ENCODE measurements around the gene WDR19.
"Not testable (repeated sequence)": the region's sequence is repeated elsewhere in the genome, so short reads cannot be mapped to it uniquely, and the experiment has no call there.

Gene WDR19

GRCh38 chr4:39233783-39234182 lies 51.5 kb downstream of the WDR19 start:
- DNase-seq: no peak

- no peak for DNase-seq
Observed at GRCh38 chr4:39235021-39235420, 52.7 kb downstream of the WDR19 start.

- no peak for DNase-seq
Observed at GRCh38 chr4:39235696-39236095, 53.4 kb downstream of the WDR19 start.

- no peak for DNase-seq
Observed at GRCh38 chr4:39237179-39237578, 54.9 kb downstream of the WDR19 start.

GRCh38 chr4:39243462-39243861 lies 61.1 kb downstream of the WDR19 start:
- no peak for DNase-seq

- no peak for DNase-seq
Observed at GRCh38 chr4:39255266-39255665, 72.9 kb downstream of the WDR19 start.

GRCh38 chr4:39255871-39256270 lies 73.5 kb downstream of the WDR19 start:
- DNase-seq: no peak

GRCh38 chr4:39256436-39256835 lies 74.1 kb downstream of the WDR19 start:
- no peak for DNase-seq

GRCh38 chr4:39259571-39260330 lies 77.4 kb downstream of the WDR19 start:
- DNase-seq: no peak

- DNase-seq: no peak
Observed at GRCh38 chr4:39263895-39264294, 81.6 kb downstream of the WDR19 start.

- DNase-seq: no peak
Observed at GRCh38 chr4:39274503-39274902, 92.2 kb downstream of the WDR19 start.

- not testable (repeated sequence) for DNase-seq
Observed at GRCh38 chr4:39277661-39278060, 95.3 kb downstream of the WDR19 start.

GRCh38 chr4:39278476-39278875 lies 96.1 kb downstream of the WDR19 start:
- no peak for DNase-seq

GRCh38 chr4:39279416-39279815 lies 97.1 kb downstream of the WDR19 start:
- no peak for DNase-seq

- no peak for DNase-seq
Observed at GRCh38 chr4:39280770-39281169, 98.4 kb downstream of the WDR19 start.

GRCh38 chr4:39285111-39285795 lies 102.9 kb downstream of the WDR19 start:
- DNase-seq: no peak

GRCh38 chr4:39285853-39286252 lies 103.5 kb downstream of the WDR19 start:
- DNase-seq: no peak

- DNase-seq: no peak
Observed at GRCh38 chr4:39286263-39286662, 103.9 kb downstream of the WDR19 start.

- no peak for DNase-seq
Observed at GRCh38 chr4:39287223-39287622, 104.9 kb downstream of the WDR19 start.

GRCh38 chr4:39291686-39292085 lies 109.4 kb downstream of the WDR19 start:
- no peak for DNase-seq

GRCh38 chr4:39292433-39292832 lies 110.1 kb downstream of the WDR19 start:
- DNase-seq: not testable (repeated sequence)

GRCh38 chr4:39295784-39296183 lies 113.5 kb downstream of the WDR19 start:
- no peak for DNase-seq

- no peak for DNase-seq
Observed at GRCh38 chr4:39302901-39303300, 120.6 kb downstream of the WDR19 start.

GRCh38 chr4:39303871-39304270 lies 121.5 kb downstream of the WDR19 start:
- DNase-seq: no peak

- DNase-seq: no peak
Observed at GRCh38 chr4:39304651-39305050, 122.3 kb downstream of the WDR19 start.
